GM23338 (cell line): ENCODE results near the gene ATF6. TPM values are rescaled to one million over a fixed set of nuclear protein-coding genes. Genes with fewer than 3 reads are reported as not detected.

Experiments
- ATAC-seq: fragments of 200-7000 bp; cut with Tn5 transposase; 3 replicates; pipeline ENCODE4 v1.9.1; 2020
- DNase-seq: peaks from one replicate; pipeline ENCODE4 v3.0.0-alpha.2; 2015; ENCODE audit warnings: low spot score
- H2AFZ ChIP-seq: fragments of 200-600 bp; sonication (generic); 2 replicates; pipeline ENCODE4 v1.8.0; 2016; ENCODE audit warnings: antibody characterized with exemption, mild to moderate bottlenecking, moderate library complexity
- H3F3A ChIP-seq: fragments of 200-600 bp; sonication (generic); replicated peaks from 2 replicates; pipeline ENCODE4 v1.8.0; 2017; ENCODE audit warnings: antibody characterized with exemption, mixed run types, low read depth
- H3K27ac ChIP-seq: fragments of 200-600 bp; sonication (generic); 2 replicates; pipeline ENCODE4 v1.6.1; 2016; ENCODE audit warnings: low read depth
- H3K27me3 ChIP-seq: fragments of 200-600 bp; sonication (generic); 2 replicates; pipeline ENCODE4 v1.8.0; 2016; ENCODE audit warnings: mild to moderate bottlenecking, mixed run types, moderate library complexity; ENCODE audit not compliant: insufficient read depth
- H3K36me3 ChIP-seq: fragments of 200-600 bp; sonication (generic); 2 replicates; pipeline ENCODE4 v1.8.0; 2016; ENCODE audit warnings: mild to moderate bottlenecking; ENCODE audit not compliant: insufficient read depth
- H3K4me1 ChIP-seq: fragments of 200-600 bp; sonication (generic); 2 replicates; pipeline ENCODE4 v1.8.0; 2016; ENCODE audit warnings: mild to moderate bottlenecking, moderate library complexity; ENCODE audit not compliant: insufficient read depth
- H3K4me2 ChIP-seq: fragments of 200-600 bp; sonication (generic); 2 replicates; pipeline ENCODE4 v1.7.1; 2017; ENCODE audit warnings: mixed run types
- H3K4me3 ChIP-seq: fragments of 200-600 bp; sonication (generic); 2 replicates; pipeline ENCODE4 v1.6.1; 2016; ENCODE audit warnings: mixed run types
- H3K79me2 ChIP-seq: fragments of 200-600 bp; sonication (generic); replicated peaks from 2 replicates; pipeline ENCODE4 v1.8.0; 2017; ENCODE audit warnings: mild to moderate bottlenecking; ENCODE audit not compliant: insufficient read depth
- H3K9me2 ChIP-seq: fragments of 200-600 bp; sonication (generic); 2 replicates; pipeline ENCODE4 v1.8.0; 2017; ENCODE audit not compliant: insufficient read depth
- H4K20me1 ChIP-seq: fragments of 200-600 bp; sonication (generic); replicated peaks from 2 replicates; pipeline ENCODE4 v1.8.0; 2017; ENCODE audit warnings: mild to moderate bottlenecking; ENCODE audit not compliant: insufficient read depth
- H3K27ac Mint-ChIP-seq: 2 replicates; pipeline ENCODE4 v1.8.0; 2020; ENCODE audit warnings: inconsistent platforms, mild to moderate bottlenecking, moderate library complexity, mixed read lengths
- H3K27me3 Mint-ChIP-seq: 3 replicates; pipeline ENCODE4 v1.8.0; 2022; ENCODE audit warnings: low read depth, mild to moderate bottlenecking, moderate library complexity, mixed read lengths, inconsistent platforms; ENCODE audit not compliant: insufficient read depth, poor library complexity
- H3K36me3 Mint-ChIP-seq: 3 replicates; pipeline ENCODE4 v1.8.0; 2021; ENCODE audit warnings: low read depth, mild to moderate bottlenecking, inconsistent platforms, moderate library complexity, mixed read lengths
- H3K4me1 Mint-ChIP-seq: 3 replicates; pipeline ENCODE4 v1.8.0; 2020; ENCODE audit warnings: mild to moderate bottlenecking, inconsistent platforms, mixed read lengths
- H3K4me3 Mint-ChIP-seq: 3 replicates; pipeline ENCODE4 v1.8.0; 2021; ENCODE audit warnings: moderate library complexity, mild to moderate bottlenecking, inconsistent platforms, mixed read lengths
- H3K9me3 Mint-ChIP-seq: 3 replicates; pipeline ENCODE4 v1.8.0; 2020; ENCODE audit warnings: moderate library complexity, mild to moderate bottlenecking, inconsistent platforms, mixed read lengths
- EZH2 ChIP-seq: fragments of 200-600 bp; sonication (generic); IDR thresholded peaks from one replicate; pipeline ENCODE4 v1.8.0; 2017; ENCODE audit warnings: antibody characterized with exemption, mild to moderate bottlenecking, low read depth; ENCODE audit not compliant: unreplicated experiment
- JUNB ChIP-seq: IDR thresholded peaks from one replicate; pipeline ENCODE4 v1.6.1; 2016; ENCODE audit warnings: antibody characterized with exemption; ENCODE audit not compliant: unreplicated experiment
- NANOG ChIP-seq: IDR thresholded peaks from 2 replicates; pipeline ENCODE4 v1.6.1; 2016; ENCODE audit warnings: antibody characterized with exemption, borderline replicate concordance
- POLR2AphosphoS5 ChIP-seq: IDR thresholded peaks from 2 replicates; pipeline ENCODE4 v1.6.1; 2016; ENCODE audit warnings: antibody characterized with exemption, low read depth
- REST ChIP-seq: IDR thresholded peaks from one replicate; pipeline ENCODE4 v1.6.1; 2018; ENCODE audit warnings: antibody characterized with exemption; ENCODE audit not compliant: unreplicated experiment
- ZNF114 ChIP-seq: fragments of 250-450 bp; sonication (Bioruptor Pico); IDR thresholded peaks from 2 replicates; pipeline ENCODE4 v1.5.0; 2020; ENCODE audit warnings: mild to moderate bottlenecking, moderate library complexity
- ZNF331 ChIP-seq: fragments of 250-450 bp; sonication (Bioruptor Pico); IDR thresholded peaks from 2 replicates; pipeline ENCODE4 v1.5.0; 2020; ENCODE audit warnings: low read depth, mild to moderate bottlenecking, moderate library complexity
- ZNF462 ChIP-seq: fragments of 250-450 bp; sonication (Bioruptor Pico); IDR thresholded peaks from 2 replicates; pipeline ENCODE4 v1.5.0; 2020; ENCODE audit warnings: mild to moderate bottlenecking, moderate library complexity
- polyA plus RNA-seq: library from polyadenylated mRNA; unstranded; fragments of >200 nt; fragmentation: Nextera tagmentation; extraction: Ambion mirVana; gene quantifications from 2 replicates; pipeline ENCODE4 v1.2.1, GENCODE V29; 2016
- total RNA-seq: library from RNA; depleted of rRNA; stranded (reverse); fragments of >200 nt; shearing (Covaris generic); gene quantifications from 2 replicates; pipeline ENCODE4 v1.2.3, GENCODE V29; 2014
- TF ChIP-seq, protein P1 (sequence below): IDR thresholded peaks from 2 replicates; pipeline ENCODE4 v1.6.1; 2016; ENCODE audit warnings: antibody characterized with exemption
- TF ChIP-seq, protein P2 (sequence below), 2 experiments: fragments of 200-600 bp in 1 of 2; sonication (generic) in 1 of 2; conservative IDR thresholded peaks; 2 replicates each; pipeline versions ENCODE4 v1.5.1 to v1.6.1; 2016 to 2017; ENCODE audit warnings: antibody characterized with exemption in 2 of 2, low read depth in 2 of 2, mild to moderate bottlenecking in 2 of 2, moderate library complexity in 1 of 2

ATF6 gene
- total and polyA plus RNA-seq, 2 experiments from 2014 or later: 5.0 to 13.5 TPM

DNA sequence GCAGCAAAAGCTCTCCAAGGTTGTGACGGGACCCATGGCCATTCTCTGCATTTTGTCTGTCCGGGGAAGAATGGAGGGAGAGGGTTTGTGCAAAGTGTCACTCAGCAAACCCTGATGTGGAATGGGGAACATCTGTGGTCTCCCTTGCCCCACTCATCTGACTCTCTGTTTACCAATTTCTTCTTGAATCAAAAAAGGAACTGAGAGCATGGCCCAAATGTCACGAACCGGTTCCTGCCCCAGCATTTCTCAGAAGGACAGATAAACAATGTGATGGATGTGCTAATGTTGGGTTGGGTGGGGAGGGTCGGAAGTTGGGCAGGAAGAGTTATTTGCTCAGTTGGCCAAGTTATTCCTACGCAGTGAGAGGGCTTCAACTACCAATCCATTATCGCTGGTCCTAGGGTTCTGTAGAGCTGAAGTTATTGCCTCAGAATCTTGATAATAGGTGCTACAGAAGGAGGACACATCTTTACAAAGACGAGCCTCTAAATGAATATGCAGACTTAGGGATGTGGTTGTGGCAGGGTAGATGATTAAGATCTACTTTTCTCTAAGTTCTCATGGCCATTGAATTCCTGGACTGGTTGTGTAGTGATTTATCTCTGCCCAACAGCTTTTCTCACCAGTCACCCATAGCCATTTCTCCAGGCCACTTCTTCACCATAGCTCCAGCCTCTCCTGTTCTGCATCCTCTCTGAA is 26.1 kb upstream of the ATF6 start:
- Histone ChIP-seq H3K4me2 (no peak overlapping the region), H4K20me1 (no peaks in the 10 kb centered on the region), H2AFZ (no peak overlapping the region), H3K79me2 (no peaks in the 10 kb centered on the region), H3K4me1 (peaks cover 19% of the 10 kb centered on the region), H3F3A (no peaks in the 10 kb centered on the region), H3K9me2 (no peaks in the 10 kb centered on the region), H3K27ac (no peak overlapping the region), H3K27me3 (no peaks in the 10 kb centered on the region), H3K4me3 (no peak overlapping the region), H3K36me3 (no peaks in the 10 kb centered on the region)
- DNase-seq (no peak), ATAC-seq (no peak)
- Mint-ChIP-seq H3K27ac (no peak overlapping the region), H3K27me3 (no peaks in the 10 kb centered on the region), H3K4me3 (no peak overlapping the region), H3K36me3 (no peaks in the 10 kb centered on the region), H3K9me3 (no peaks in the 10 kb centered on the region; the same call in 2 of the 3 replicates), H3K4me1 (peaks cover 37% of the 10 kb centered on the region)
- TF ChIP-seq, protein P1, sequence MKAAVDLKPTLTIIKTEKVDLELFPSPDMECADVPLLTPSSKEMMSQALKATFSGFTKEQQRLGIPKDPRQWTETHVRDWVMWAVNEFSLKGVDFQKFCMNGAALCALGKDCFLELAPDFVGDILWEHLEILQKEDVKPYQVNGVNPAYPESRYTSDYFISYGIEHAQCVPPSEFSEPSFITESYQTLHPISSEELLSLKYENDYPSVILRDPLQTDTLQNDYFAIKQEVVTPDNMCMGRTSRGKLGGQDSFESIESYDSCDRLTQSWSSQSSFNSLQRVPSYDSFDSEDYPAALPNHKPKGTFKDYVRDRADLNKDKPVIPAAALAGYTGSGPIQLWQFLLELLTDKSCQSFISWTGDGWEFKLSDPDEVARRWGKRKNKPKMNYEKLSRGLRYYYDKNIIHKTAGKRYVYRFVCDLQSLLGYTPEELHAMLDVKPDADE: no peak
- TF ChIP-seq ZNF114 (no peak), NANOG (no peak), ZNF462 (CRISPR knock-in tag) (no peak), POLR2AphosphoS5 (no peak), JUNB (no peak), REST (no peak), ZNF331 (CRISPR knock-in tag) (no peak), EZH2 (no peak)
- TF ChIP-seq, protein P2, sequence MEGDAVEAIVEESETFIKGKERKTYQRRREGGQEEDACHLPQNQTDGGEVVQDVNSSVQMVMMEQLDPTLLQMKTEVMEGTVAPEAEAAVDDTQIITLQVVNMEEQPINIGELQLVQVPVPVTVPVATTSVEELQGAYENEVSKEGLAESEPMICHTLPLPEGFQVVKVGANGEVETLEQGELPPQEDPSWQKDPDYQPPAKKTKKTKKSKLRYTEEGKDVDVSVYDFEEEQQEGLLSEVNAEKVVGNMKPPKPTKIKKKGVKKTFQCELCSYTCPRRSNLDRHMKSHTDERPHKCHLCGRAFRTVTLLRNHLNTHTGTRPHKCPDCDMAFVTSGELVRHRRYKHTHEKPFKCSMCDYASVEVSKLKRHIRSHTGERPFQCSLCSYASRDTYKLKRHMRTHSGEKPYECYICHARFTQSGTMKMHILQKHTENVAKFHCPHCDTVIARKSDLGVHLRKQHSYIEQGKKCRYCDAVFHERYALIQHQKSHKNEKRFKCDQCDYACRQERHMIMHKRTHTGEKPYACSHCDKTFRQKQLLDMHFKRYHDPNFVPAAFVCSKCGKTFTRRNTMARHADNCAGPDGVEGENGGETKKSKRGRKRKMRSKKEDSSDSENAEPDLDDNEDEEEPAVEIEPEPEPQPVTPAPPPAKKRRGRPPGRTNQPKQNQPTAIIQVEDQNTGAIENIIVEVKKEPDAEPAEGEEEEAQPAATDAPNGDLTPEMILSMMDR (conservative IDR thresholded peaks at IDR 0.05; ENCODE audit: low read depth in 2 of 2): no peak
